HG02852 (cell line): Measurements from ENCODE around the gene GJD2.

ENCODE experiments used
- ATAC-seq: cut with Tn5 transposase; IDR thresholded peaks from one replicate; pipeline ENCODE4 v1.9.1; 2021; ENCODE audit warnings: mild to moderate bottlenecking, moderate library complexity; ENCODE audit not compliant: unreplicated experiment

GJD2 gene

DNA sequence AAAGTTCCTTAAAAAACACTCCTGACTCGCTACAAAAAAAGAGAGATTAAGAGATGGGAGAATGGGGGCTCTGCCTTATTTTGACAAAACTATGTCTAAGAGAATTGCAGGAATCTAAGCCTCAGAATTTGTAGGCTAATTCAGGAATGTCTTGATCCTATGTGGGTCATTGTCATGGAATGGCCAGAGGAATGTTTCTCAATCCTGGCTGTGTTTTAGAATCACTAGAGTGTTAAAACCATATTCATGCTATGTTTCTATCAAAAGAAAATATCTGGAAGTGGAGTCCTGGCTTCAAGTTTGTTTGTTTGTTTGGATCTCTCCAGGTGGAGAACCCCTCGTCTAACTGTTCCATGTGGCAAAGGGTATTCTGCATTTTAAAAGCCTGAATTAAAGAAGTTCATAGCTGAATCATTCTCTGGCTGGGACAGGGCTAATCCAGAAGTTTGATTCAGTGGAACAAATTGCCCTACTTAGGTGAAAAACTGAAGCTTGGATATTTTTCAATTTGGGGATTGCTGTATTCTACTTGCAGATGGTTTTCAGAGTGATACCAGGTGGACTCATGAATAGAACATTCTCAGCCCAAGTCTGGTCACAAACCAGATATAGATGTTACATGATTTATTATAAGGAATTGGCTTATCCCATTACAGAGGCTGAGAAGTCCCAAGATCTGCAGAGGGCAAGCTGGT is 28.2 kb downstream of the GJD2 start:
- ATAC-seq = no peak

DNA sequence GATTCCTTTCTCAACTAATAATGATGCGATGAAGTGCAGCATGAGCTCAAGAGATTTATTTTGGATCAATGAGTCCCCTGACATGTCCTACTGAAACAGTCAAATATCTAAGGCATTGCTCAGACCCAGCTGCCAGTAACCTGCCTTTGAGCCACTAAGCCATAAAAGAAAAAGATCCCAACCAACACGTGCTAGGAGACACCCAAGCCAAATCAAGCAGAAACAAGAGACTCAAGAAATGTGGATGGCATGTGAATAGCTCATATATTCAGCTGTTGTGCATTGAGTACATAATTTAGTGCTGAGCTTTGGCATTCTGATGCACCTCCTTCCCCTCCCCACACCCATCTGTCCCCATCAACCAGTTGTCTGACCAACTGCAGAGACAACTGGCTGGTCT is 29.2 kb downstream of the GJD2 start:
- no peak for ATAC-seq

DNA sequence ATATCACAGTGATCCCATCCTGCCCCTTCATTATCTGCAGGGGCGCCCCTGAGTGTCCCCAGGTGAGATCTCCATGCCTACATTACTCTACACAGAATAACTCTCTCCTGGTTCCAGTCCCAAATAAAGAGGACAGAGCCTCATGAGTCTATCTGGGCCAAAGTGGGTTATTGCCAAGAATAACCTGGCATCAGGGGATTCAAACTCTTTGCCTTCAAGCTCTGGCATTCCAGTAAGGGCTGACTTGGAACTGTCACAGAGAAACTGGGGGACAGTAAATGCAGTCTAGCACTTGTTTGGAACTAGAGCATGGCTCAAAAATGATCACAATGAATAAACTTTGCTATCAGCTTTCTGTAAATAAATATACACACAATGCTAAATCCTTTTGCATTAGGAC is 30.3 kb downstream of the GJD2 start:
- ATAC-seq = no peak

DNA sequence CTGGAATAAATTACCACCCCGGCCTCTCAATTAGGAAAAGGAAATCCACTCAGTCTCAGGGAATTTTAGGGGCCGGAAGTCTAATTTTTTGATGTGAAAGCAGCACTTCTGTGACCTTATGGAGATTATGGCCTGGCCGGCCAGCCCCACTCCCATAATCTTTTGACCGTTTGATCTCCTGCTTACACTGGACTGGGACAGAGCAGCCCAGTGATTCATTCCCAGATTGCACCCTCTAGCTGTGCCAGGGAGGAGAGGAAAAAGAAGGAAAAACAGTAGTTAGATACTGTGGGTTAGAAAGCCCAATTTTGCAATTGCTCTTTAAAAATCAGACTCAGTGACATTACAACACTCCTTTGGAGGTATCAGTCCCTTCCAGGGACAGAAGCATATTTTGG is 32.4 kb downstream of the GJD2 start:
- ATAC-seq = no peak

DNA sequence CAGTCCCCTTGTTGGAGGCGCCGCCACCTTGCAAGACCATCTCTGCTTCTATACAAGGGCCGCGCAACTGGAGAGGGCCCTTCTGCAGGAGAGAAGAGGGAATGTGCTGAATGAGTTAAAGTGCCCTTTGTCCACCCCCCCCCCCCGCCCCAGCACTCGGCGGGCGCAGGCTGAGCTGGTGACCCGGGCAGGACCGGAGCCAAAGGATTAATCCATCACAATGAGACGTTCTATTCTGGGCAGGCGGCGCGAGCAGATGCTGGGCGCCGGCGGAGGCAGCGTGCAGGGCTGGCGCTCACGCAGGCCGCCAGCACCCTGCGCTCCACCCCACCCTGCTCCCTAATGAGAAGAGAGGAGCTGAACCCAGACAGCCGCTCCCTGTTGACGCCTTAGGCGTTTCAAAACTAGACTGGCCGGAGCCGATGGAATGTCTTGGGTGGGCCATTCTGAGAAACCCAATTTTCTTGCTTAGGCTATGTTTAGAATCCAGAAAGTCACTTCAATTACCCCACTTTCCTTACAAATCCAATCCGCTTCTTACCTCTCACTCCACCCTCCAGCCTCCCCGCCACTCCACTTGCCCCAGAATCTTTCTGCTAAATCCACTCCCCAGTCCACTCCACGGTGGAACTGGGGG is 32.9 kb downstream of the GJD2 start:
- no peak for ATAC-seq

DNA sequence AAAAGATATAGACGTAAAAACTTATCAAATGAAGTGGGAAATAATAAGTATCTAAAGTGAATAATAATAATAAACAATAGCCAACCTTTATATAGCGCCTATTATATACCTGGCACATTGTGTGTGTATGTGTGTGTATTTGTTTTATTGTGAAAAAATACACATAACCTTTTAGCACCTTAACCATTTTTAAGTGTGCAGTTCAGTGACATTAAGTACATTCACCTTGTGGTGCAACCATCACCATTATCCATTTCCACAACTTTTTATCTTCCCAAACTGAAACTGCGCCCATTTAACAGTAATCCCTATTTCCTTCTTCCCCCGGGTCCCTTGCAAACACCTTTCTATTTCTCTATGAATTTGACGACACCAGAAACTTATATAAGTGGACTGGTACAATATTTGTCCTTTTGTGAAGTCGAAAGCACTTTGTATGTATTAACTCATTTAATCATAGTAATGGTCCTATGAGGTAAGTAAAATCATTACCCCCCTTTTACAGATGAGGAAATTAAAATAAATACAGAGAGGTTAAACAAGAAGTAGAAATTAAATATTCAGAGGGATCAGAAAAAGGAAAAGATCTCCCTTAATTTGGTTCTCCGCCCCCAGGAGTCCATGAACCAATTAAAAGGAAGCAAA is 33.5 kb downstream of the GJD2 start:
- no peak for ATAC-seq

DNA sequence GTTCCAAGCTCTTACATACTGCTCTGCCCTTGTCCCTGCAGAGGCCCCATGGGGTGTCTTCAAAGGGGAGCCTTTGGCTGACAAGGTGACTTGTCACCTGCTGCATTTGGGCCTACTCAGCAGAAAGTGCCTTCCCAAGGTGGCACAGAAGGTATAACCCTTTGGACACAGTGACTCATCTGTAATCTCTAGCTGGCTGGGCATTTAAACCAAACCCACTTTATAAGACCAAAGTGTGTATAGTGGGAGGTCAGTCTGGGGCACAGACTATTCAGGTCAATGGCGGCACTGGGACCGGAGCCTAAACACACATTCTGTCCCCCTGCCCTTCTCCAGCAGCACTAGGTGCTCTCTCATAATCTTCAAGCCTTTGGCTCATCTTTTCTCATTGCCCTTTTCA is 35.1 kb downstream of the GJD2 start:
- no peak for ATAC-seq

DNA sequence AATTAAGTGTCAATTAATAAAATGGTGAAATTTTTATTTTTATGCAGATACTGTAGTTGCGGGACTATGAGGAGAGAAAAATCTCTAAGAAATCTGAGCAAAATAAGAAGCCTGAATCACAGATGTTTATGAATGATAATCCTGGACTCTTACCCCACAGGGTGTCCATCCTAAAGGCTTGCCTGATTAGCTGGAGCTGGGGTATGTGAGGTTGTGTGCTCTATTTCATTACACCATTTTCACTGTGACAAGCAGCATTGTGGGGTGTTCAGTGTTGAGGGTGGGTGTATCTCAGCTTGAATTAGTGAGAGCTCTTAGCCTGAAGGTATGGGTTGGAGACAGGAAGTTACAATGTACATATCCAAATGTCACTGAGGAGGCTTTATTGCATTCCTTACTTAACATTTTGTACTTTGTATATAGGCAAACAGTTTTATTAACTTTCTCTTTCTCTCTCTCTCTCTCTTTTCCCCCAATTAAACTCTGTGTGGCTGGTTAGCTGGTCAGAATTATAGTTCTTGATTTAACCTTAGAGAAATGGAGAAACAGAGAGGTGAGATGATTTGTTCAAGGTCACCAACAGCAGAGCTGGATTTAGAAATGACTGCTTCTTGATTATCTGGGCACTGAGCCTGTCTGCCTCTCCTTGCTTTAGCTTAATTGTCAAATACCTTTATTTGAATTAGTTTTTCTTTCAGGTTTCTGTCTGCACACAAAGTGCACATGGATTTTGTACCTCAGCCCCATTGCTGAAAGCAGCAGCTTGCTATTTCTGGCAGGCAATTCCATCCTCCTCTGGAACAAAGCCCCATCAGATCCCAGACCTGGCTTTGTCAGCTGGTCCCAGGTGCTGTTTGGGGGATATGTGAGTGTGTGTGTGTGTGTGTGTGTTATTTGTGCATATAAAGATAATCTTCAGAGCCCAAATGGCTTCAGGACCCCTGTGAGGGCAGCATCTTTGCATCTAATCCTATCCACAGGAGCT is 35.8 kb downstream of the GJD2 start:
- ATAC-seq = no peak

DNA sequence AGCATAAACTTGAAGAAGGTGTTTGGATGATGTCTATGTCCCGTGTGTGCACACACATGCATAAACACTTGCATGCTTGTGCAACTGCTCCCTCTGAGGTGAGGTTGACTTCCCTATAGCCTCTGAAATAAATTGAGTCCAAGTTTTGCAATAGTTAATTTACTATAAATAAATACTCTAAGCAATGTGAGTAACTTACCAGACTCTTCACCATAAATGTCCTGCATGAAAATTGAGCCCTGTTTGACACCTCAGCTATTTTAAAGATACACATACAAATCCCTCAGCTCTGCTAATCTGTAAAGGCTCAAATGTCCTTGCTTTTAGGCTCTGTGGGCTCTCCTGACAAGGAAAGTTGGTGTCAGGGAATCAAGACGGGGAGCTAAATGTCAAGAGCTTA is 37.1 kb downstream of the GJD2 start:
- ATAC-seq = no peak

DNA sequence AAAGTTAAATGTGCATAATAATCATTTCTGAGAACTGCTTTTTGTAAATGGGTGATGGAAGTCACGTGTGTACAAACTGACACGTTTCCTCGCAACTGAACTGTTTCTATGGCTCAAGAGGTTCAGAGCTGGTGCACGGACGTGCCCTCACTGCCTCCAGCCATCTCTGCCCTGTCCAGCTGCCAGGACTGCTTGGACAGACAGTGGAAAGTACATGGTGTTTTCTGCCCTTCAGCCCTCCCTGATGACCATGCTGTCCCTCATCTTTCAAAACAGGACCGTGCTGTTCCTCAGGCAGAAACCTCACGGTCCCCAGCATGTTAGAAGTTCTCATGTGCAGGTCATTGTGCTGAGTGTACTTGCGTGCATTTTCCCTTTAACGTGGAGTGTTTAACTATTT is 38.7 kb downstream of the GJD2 start:
- ATAC-seq = no peak

DNA sequence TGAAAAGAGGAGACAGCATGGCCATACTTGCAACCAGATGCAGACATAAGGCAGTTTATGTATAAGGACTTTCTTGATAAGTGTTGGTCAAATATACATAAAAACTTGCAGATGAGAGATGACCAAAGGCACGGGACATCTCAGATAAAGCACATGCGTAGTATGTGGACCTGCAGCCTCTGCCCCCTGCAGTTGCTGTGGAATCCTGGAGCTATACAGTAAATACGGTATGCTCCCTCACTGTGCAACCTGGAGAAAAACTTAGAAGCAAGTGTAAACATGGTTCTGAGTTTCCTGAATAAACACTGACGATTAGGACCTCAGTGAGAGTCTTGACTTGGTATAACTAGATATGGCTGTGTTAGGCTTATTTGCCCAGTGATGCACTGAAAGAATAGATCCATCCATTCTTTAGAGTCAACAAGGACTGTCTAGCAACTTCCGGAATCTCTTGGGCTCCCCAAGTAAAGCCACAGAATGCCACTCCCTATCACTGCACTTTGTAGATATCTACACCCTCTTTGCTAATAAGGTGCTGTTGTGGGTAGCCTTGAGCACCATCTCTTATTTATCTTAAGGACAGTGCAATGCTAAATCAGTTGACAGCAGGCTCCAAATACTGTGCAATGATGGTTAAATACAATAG is 40.2 kb downstream of the GJD2 start:
- no peak for ATAC-seq

DNA sequence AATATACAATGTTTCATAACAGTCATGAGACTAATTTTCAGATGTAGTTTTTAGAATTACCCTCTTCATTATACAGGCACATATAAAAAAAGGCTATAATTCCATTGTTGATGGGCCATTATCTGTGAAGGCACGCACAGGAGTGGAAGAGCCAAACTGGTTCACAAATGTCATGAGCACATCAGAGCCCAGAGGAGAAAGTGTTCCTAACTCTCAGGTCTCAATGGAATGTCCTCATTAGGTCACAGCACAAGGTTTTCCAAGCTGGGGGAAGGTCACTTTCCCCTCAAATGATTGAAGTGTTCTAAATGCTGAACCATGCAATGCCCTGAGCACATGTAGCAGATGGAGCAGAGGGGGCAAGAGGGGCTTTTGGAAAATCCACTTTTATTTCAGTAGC is 41.2 kb downstream of the GJD2 start:
- no peak for ATAC-seq

DNA sequence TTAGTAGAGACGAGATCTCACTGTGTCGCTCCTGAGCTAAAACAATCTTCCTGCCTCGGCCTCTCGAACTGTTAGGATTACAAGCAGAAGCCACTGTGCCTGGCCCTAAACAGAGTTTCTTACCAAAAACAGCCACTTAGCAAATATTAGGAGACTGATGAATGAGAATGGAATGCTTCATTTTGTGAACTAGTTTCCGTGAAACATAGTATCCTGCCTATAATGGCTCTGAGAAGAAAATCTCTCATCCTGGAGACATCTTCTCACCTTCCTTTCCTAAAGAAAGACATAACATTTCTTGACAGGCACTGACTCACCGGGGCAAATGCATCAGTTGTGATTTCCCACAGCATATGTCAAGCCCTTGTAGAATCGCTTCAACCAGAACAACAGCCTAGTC is 44.9 kb downstream of the GJD2 start:
- no peak for ATAC-seq

DNA sequence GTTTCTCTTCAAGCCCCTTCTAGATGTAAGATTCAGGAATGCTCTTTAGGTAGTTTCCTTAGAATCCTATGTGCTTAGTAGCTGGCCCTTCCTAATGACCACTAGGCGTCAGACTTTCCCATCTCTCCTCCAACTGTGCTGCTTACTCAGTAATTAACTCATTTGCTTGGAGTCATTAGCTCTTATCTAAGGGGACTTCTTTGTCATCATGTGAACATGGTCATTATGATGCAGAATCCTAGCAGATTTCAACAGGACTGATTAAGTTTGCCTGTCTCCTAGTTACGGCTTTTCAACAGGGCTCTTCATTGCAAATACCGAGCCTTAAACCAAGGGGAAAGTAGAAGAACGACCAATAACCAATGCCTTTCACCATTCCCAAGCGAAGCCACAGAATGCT is 46.4 kb downstream of the GJD2 start:
- ATAC-seq = no peak

DNA sequence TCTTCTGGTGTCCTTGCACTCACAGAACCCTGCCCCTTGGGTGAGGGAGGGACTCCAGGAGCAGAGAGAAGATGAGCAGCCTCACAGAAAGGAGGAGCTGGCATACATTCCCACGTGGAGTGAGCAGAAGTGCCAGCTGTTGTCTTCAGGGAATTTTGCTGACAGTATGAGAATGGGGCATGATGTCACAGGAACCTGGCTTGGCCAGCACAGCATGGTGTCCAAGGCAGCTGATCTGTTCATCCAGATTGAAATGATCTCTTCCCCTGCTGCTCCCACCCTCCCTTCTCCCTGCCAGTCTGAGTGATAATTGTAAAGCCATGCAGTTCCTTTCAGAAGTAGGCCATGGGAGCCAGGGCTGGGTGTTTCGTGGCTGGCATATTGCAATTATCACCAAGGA is 53.3 kb downstream of the GJD2 start:
- no peak for ATAC-seq
